Tibial nerve (tissue), 4 donors: ENCODE measurements around the gene NTNG2.

Source experiments
- CTCF ChIP-seq, 5 experiments: fragments of 200-600 bp in 3 of 5; fragments of 450-650 bp in 2 of 5; sonication (generic) in 3 of 5; IDR thresholded peaks; one replicate each; pipeline ENCODE4 v1.5.1; 2016 to 2019; ENCODE audit warnings: antibody characterized with exemption in 5 of 5, mild to moderate bottlenecking in 3 of 5, moderate library complexity in 2 of 5
- EP300 ChIP-seq, 2 donors: sonication (generic); formaldehyde crosslinking; IDR thresholded peaks; one replicate each; pipeline ENCODE4 v1.6.1; 2017; ENCODE audit warnings: antibody characterized with exemption in 2 of 2, mild to moderate bottlenecking in 1 of 2
- POLR2A ChIP-seq, 2 donors: fragments of 450-650 bp; IDR thresholded peaks; one replicate each; pipeline ENCODE4 v1.6.1; 2017; ENCODE audit warnings: antibody characterized with exemption in 2 of 2, mild to moderate bottlenecking in 2 of 2, moderate library complexity in 2 of 2

DNA sequence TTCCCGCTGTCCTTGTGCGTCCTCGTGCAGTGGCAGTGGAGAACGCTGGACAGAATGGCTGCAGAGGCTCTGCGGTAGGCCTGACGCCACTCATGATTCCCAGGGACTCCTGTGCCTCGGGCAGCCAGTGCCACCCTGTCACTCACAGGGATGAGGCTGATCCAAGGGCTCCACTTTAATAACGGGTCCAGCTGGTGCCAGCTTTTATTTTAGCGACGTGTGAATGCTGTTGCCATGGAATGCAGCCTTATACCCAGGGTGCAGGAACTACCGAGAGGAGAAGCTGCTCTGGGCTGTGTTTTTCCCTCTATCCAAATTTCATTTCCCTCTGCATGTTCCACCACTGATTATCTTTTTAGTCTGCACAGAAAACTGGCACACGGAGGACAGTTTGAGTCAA, 15.8 kb upstream of the NTNG2 start:
- TF ChIP-seq CTCF (IDR thresholded peaks at IDR 0.05) (no peak), POLR2A (IDR thresholded peaks at IDR 0.05) (no peak), EP300 (IDR thresholded peaks at IDR 0.05) (no peak)
